GM18517 (cell line): ENCODE measurements around the gene CHD6.

Experiments
- ATAC-seq: cut with Tn5 transposase; IDR thresholded peaks from one replicate; pipeline ENCODE4 v1.9.1; 2021; ENCODE audit warnings: mild to moderate bottlenecking, moderate library complexity; ENCODE audit not compliant: unreplicated experiment

Gene CHD6

GRCh38 chr20:41358230-41358629, 259.9 kb downstream of the CHD6 start:
- ATAC-seq: no peak

GRCh38 chr20:41357424-41358163, 260.6 kb downstream of the CHD6 start:
- no peak for ATAC-seq

GRCh38 chr20:41356951-41357350, 261.2 kb downstream of the CHD6 start:
- no peak for ATAC-seq

GRCh38 chr20:41355598-41356203, 262.5 kb downstream of the CHD6 start:
- no peak for ATAC-seq

- ATAC-seq: no peak
These were observed 263.0 kb downstream of the CHD6 start for GRCh38 chr20:41355192-41355591.

GRCh38 chr20:41353530-41353929, 264.6 kb downstream of the CHD6 start:
- no peak for ATAC-seq

- ATAC-seq: no peak
These were observed 265.5 kb downstream of the CHD6 start for GRCh38 chr20:41352666-41353065.

- ATAC-seq: no peak
These were observed 266.1 kb downstream of the CHD6 start for GRCh38 chr20:41352106-41352505.
